Stimulated activated CD8-positive, alpha-beta memory T cell treated with anti-CD3 and anti-CD28 coated beads, Interleukin-7, amount 100 ng/mL, for 4 hours (primary cell): Measurements from ENCODE around the gene PPL.

ENCODE experiments used
- DNase-seq, 2 donors: peaks; one replicate each; pipeline ENCODE4 v3.0.0-alpha.2; 2020; ENCODE audit warnings: low read depth in 2 of 2

The PPL gene

GRCh38 chr16:4886151-4886550 lies 50.8 kb downstream of the PPL start:
- no peak for DNase-seq

GRCh38 chr16:4884972-4885874 lies 51.7 kb downstream of the PPL start:
- no peak for DNase-seq

- no peak for DNase-seq
Measured at GRCh38 chr16:4884209-4884608, 52.7 kb downstream of the PPL start.

- no peak for DNase-seq
Measured at GRCh38 chr16:4883501-4883900, 53.4 kb downstream of the PPL start.

- no peak for DNase-seq
Measured at GRCh38 chr16:4882633-4883285, 54.2 kb downstream of the PPL start.

- no peak for DNase-seq
Measured at GRCh38 chr16:4882000-4882632, 54.8 kb downstream of the PPL start.

- DNase-seq, result no peak
Measured at GRCh38 chr16:4880006-4880580, 56.9 kb downstream of the PPL start.

GRCh38 chr16:4879049-4879448 lies 57.9 kb downstream of the PPL start:
- DNase-seq, result no peak

- DNase-seq, result no peak
Measured at GRCh38 chr16:4877380-4877685, 59.6 kb downstream of the PPL start.

- DNase-seq, result no peak
Measured at GRCh38 chr16:4876646-4877379, 60.1 kb downstream of the PPL start.

- no peak for DNase-seq
Measured at GRCh38 chr16:4874666-4875065, 62.3 kb downstream of the PPL start.

GRCh38 chr16:4873091-4873490 lies 63.9 kb downstream of the PPL start:
- DNase-seq, result no peak

- DNase-seq, result no peak
Measured at GRCh38 chr16:4871071-4871470, 65.9 kb downstream of the PPL start.

- DNase-seq, result no peak
Measured at GRCh38 chr16:4870138-4870671, 66.7 kb downstream of the PPL start.

- DNase-seq, result no peak
Measured at GRCh38 chr16:4869147-4869805, 67.7 kb downstream of the PPL start.

GRCh38 chr16:4868535-4868934 lies 68.4 kb downstream of the PPL start:
- DNase-seq, result no peak

GRCh38 chr16:4868026-4868425 lies 68.9 kb downstream of the PPL start:
- DNase-seq, result no peak

- no peak for DNase-seq
Measured at GRCh38 chr16:4866586-4866985, 70.4 kb downstream of the PPL start.

- DNase-seq, result no peak
Measured at GRCh38 chr16:4865231-4865860, 71.6 kb downstream of the PPL start.

- DNase-seq, result no peak
Measured at GRCh38 chr16:4864728-4865127, 72.2 kb downstream of the PPL start.

GRCh38 chr16:4862639-4863038 lies 74.3 kb downstream of the PPL start:
- no peak for DNase-seq
